Measurements from ENCODE around the gene TNNT2.

TNNT2 gene

DNA sequence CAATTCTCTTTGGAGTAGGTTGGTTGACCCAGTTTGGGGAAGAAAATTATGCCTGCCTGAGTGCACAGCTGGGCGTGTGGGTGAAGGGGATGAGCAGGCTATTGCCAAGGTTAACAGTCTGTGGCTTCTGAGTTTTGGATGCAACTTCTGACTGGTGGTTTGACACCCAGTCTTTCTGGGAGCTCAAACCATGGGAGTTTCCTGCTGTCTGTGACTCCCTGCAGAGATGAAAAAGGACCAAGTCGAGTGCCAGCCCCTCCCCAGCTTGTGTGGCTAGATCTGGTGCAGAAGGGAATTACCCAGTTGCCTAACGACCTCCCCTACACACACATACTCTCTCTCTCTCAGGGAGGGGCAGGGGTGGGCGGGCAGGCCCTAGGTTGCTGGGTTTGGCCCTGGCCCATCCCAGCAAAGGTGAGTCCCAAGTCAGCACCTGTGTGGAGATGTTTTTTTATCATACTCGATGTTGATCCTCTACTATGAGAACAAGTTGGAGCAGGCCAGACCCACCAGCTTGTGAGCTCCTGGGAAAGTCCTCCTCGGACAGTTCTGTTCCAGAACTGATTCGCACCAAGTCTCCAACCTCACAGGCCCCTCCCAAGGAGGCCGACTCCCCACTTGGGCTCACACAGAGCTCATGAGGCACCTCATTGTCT lies 66.0 kb downstream of the TNNT2 start:
- no peak overlapping the region for H3K4me3 ChIP-seq (ENCODE audit: low read depth, low read length)
- in situ Hi-C loops (cut with HindIII; ENCODE audit: low sequenced_read_pairs): no loop called here
- DNase-seq (ENCODE audit: low read depth, low spot score): no peak
- TF ChIP-seq, protein P1, sequence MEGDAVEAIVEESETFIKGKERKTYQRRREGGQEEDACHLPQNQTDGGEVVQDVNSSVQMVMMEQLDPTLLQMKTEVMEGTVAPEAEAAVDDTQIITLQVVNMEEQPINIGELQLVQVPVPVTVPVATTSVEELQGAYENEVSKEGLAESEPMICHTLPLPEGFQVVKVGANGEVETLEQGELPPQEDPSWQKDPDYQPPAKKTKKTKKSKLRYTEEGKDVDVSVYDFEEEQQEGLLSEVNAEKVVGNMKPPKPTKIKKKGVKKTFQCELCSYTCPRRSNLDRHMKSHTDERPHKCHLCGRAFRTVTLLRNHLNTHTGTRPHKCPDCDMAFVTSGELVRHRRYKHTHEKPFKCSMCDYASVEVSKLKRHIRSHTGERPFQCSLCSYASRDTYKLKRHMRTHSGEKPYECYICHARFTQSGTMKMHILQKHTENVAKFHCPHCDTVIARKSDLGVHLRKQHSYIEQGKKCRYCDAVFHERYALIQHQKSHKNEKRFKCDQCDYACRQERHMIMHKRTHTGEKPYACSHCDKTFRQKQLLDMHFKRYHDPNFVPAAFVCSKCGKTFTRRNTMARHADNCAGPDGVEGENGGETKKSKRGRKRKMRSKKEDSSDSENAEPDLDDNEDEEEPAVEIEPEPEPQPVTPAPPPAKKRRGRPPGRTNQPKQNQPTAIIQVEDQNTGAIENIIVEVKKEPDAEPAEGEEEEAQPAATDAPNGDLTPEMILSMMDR (IDR thresholded peaks at IDR 0.05; ENCODE audit: low read depth, low read length): no peak

DNA sequence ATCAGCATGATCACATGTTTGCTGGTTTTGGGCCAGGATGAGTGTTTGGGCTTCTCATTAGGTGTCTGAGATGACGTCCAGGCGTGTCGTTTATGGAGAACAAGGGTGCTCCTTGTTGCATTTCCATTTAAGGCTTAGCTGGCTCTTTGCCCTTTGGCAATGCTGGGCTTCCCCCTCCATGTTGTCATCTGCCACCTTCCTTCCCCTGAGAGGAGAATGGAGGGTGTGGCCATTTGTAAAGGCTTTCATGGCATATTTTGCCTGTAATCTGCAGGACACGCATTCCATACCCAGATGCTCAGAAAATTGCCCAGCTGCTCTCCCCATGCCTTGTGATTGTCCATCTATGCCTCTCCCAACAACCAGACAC lies 66.5 kb downstream of the TNNT2 start:
- H3K4me3 ChIP-seq (ENCODE audit: low read depth, low read length): no peak overlapping the region
- peak; percentile 13 for DNase-seq (ENCODE audit: low read depth, low spot score)
- TF ChIP-seq, protein P1 (IDR thresholded peaks at IDR 0.05; ENCODE audit: low read depth, low read length): no peak
- in situ Hi-C loops (cut with HindIII; ENCODE audit: low sequenced_read_pairs): no loop called here

DNA sequence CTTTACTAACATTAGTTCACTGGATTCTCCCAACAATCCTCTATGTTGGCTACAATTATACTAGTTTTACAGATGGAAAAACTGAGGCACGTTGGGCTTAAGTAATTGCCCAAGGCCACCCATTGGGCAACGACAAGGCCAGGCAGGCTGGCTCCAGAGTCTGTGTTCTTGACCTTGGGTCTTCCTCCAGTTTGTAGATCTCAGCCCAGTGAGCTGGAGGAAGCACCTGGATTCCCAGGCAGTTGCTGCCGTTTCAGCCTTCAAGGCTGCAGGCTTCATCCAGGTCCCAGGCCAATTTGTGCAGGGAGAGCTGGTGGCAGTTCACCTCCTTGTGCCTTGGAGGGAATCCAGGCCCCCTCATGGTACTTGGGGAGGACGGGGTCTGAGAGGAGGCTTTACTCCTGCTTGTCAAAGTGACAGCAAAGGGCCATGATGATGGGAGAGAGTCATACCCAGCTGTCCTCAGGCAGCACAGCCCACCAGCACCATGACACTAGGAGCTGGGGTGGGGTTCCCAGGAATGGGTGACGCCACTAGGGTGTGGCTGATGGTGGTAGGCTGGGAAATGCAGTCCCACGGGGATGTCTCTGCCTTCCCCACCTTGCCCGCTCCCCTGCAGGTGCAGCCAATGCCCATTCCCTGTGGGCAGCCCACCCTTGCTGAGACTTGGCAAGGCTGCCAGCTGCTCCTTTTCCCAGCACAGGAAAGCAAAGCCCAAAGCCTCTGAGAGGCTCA lies 67.1 kb downstream of the TNNT2 start:
- TF ChIP-seq, protein P1 (IDR thresholded peaks at IDR 0.05; ENCODE audit: low read depth, low read length): no peak
- H3K4me3 ChIP-seq (ENCODE audit: low read depth, low read length): no peak overlapping the region
- in situ Hi-C loops (cut with HindIII; ENCODE audit: low sequenced_read_pairs): no loop called here
- DNase-seq (ENCODE audit: low read depth, low spot score): no peak

DNA sequence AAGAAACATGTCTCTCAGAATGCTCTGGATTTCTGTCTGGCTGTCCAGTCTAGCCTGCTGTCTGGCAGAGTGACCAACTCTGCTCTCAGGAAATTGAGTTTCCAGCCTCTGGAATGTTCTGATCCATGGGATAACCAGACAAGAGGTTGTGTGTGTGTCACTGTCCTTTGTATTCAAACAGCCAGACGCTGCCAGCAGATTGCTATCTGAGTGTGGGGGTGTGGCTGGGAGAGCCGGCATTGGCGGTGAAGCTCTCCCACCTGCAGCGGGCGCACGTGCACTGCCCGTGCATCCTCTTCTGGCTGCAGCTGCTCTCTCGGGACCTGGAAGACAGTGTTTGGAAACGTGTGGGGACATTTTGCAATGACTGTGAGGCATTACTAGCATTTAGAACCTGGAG lies 68.1 kb downstream of the TNNT2 start:
- no peak overlapping the region for H3K4me3 ChIP-seq (ENCODE audit: low read depth, low read length)
- peak; percentile 52 for DNase-seq (ENCODE audit: low read depth, low spot score)
- TF ChIP-seq, protein P1 (IDR thresholded peaks at IDR 0.05; ENCODE audit: low read depth, low read length): peak; percentile 13
- in situ Hi-C loops (cut with HindIII; ENCODE audit: low sequenced_read_pairs): no loop called here

All from astrocyte of the spinal cord (primary cell).